OCI-M1 (cell line): ENCODE measurements around the gene HBA2.
"Not testable (repeated sequence)": the region's sequence is repeated elsewhere in the genome, so short reads cannot be mapped to it uniquely, and the experiment has no call there.

Experiments used
- DNase-seq: peaks from one replicate; lab custom pipeline; 2025; lab: John Stamatoyannopoulos, UW

HBA2 gene

DNA sequence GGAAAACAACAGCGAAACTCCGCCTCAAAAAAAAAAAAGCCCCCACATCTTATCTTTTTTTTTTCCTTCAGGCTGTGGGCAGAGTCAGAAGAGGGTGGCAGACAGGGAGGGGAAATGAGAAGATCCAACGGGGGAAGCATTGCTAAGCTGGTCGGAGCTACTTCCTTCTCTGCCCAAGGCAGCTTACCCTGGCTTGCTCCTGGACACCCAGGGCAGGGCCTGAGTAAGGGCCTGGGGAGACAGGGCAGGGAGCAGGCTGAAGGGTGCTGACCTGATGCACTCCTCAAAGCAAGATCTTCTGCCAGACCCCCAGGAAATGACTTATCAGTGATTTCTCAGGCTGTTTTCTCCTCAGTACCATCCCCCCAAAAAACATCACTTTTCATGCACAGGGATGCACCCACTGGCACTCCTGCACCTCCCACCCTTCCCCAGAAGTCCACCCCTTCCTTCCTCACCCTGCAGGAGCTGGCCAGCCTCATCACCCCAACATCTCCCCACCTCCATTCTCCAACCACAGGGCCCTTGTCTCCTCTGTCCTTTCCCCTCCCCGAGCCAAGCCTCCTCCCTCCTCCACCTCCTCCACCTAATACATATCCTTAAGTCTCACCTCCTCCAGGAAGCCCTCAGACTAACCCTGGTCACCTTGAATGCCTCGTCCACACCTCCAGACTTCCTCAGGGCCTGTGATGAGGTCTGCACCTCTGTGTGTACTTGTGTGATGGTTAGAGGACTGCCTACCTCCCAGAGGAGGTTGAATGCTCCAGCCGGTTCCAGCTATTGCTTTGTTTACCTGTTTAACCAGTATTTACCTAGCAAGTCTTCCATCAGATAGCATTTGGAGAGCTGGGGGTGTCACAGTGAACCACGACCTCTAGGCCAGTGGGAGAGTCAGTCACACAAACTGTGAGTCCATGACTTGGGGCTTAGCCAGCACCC, 2.6 kb downstream of the HBA2 start:
- DNase-seq: peak; percentile 66

DNA sequence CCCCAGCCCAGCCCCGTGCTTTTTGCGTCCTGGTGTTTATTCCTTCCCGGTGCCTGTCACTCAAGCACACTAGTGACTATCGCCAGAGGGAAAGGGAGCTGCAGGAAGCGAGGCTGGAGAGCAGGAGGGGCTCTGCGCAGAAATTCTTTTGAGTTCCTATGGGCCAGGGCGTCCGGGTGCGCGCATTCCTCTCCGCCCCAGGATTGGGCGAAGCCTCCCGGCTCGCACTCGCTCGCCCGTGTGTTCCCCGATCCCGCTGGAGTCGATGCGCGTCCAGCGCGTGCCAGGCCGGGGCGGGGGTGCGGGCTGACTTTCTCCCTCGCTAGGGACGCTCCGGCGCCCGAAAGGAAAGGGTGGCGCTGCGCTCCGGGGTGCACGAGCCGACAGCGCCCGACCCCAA, 3.3 kb downstream of the HBA2 start:
- not testable (repeated sequence) for DNase-seq

DNA sequence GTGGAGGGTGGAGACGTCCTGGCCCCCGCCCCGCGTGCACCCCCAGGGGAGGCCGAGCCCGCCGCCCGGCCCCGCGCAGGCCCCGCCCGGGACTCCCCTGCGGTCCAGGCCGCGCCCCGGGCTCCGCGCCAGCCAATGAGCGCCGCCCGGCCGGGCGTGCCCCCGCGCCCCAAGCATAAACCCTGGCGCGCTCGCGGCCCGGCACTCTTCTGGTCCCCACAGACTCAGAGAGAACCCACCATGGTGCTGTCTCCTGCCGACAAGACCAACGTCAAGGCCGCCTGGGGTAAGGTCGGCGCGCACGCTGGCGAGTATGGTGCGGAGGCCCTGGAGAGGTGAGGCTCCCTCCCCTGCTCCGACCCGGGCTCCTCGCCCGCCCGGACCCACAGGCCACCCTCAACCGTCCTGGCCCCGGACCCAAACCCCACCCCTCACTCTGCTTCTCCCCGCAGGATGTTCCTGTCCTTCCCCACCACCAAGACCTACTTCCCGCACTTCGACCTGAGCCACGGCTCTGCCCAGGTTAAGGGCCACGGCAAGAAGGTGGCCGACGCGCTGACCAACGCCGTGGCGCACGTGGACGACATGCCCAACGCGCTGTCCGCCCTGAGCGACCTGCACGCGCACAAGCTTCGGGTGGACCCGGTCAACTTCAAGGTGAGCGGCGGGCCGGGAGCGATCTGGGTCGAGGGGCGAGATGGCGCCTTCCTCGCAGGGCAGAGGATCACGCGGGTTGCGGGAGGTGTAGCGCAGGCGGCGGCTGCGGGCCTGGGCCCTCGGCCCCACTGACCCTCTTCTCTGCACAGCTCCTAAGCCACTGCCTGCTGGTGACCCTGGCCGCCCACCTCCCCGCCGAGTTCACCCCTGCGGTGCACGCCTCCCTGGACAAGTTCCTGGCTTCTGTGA, 4.1 kb downstream of the HBA2 start, which contains the start of gene HBA1:
Gene HBA1 (plus strand): TSS at position 204 of the 906 bp plus-strand sequence. CDS start 37 bp downstream, at position 241.
- not testable (repeated sequence) for DNase-seq

GRCh38 chr16:177394-177822, 4.7 kb downstream of the HBA2 start:
- no peak for DNase-seq

DNA sequence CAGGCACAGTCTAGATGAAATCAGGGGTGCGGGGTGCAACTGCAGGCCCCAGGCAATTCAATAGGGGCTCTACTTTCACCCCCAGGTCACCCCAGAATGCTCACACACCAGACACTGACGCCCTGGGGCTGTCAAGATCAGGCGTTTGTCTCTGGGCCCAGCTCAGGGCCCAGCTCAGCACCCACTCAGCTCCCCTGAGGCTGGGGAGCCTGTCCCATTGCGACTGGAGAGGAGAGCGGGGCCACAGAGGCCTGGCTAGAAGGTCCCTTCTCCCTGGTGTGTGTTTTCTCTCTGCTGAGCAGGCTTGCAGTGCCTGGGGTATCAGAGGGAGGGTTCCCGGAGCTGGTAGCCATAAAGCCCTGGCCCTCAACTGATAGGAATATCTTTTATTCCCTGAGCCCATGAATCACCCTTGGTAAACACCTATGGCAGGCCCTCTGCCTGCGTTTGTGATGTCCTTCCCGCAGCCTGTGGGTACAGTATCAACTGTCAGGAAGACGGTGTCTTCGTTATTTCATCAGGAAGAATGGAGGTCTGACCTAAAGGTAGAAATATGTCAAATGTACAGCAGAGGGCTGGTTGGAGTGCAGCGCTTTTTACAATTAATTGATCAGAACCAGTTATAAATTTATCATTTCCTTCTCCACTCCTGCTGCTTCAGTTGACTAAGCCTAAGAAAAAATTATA, 5.4 kb downstream of the HBA2 start:
- DNase-seq: no peak

DNA sequence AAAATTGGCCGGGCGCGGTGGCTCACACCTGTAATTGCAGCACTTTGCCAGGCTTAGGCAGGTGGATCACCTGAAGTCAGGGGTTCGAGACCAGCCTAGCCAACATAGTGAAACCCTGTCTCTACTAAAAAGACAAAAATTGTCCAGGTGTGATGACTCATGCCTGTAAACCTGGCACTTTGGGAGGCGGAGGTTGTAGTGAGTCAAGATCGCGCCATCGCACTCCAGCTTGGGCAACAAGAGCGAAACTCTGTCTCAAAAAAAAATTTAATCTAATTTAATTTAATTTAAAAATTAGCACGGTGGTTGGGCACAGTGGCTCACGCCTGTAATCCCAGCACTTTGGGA, 6.0 kb downstream of the HBA2 start:
- DNase-seq: no peak

GRCh38 chr16:179211-180092, 6.8 kb downstream of the HBA2 start:
- DNase-seq: no peak

- peak; percentile 60 for DNase-seq
Measured at GRCh38 chr16:180101-180675, 7.5 kb downstream of the HBA2 start, which contains the start of gene HBQ1. Gene HBQ1, plus strand, starts transcription at chr16:180459. Its CDS starts 28 bp downstream, at chr16:180487.

- DNase-seq: peak; percentile 92
Measured at GRCh38 chr16:180681-181564, 8.2 kb downstream of the HBA2 start.

- DNase-seq: no peak
Measured at GRCh38 chr16:181565-182021, 8.9 kb downstream of the HBA2 start.

DNA sequence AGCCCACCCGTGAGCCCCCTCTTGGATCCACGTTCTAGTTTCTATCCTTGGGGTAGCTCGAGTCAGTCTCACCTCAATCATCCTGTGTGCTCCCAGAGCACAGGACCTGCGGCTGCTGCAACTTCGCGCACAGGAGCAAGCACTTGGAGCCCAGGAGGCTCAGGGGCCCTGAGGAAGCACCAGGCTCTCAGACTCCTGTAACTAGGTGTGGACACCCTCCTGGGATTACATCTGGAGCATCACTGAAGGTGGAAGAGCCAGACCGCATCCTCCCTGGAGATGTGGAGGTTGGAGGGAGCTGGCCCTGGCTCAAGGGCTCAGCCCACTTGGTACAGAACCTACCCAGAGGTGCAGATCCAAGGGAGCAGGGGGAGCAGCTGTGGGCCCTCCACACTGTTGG, 10.3 kb downstream of the HBA2 start:
- no peak for DNase-seq

- no peak for DNase-seq
Measured at GRCh38 chr16:185213-185612, 12.5 kb downstream of the HBA2 start.

GRCh38 chr16:185691-186090, 13.0 kb downstream of the HBA2 start:
- no peak for DNase-seq

DNA sequence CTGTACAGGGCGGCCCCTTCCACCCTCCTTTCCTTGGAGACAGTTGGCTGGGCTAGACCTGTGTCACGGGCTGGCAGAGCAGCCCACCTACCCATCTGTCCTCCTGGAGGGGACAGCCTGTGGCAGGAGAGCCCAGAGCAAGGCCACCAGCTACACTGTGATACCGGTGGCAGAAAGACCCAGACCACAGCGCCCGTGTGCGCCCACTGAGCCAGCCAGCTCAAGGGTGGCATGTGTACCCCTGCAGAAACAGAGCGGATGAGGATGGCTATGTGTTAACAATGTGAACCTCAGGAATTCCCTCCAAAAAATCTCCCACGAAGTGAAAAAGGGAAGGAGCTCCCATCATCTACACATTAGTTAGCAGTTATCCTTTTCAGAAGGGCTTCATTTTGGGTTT, 14.7 kb downstream of the HBA2 start:
- DNase-seq: no peak

GRCh38 chr16:188674-189073, 16.0 kb downstream of the HBA2 start:
- DNase-seq: no peak

- DNase-seq: no peak
Measured at GRCh38 chr16:189604-190186, 17.0 kb downstream of the HBA2 start.

DNA sequence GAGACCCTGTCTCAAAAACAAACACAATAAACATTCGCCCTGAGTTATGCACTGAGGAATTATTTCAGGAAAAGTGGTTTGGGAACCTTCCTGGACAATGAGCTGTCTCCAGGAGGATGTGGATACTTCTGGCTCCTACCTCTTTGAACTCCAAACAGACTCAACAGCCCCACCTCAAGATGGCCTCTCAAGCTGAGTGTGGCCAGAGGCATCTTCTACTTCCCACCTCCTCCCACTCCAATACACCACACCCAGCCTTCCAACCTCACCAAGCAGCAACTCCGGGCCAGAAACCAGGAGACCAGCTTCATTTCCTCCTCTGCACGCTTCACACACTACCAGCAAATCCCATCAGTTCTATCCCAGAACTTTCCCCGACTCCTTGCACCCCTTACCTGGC, 19.2 kb downstream of the HBA2 start:
- DNase-seq: no peak

DNA sequence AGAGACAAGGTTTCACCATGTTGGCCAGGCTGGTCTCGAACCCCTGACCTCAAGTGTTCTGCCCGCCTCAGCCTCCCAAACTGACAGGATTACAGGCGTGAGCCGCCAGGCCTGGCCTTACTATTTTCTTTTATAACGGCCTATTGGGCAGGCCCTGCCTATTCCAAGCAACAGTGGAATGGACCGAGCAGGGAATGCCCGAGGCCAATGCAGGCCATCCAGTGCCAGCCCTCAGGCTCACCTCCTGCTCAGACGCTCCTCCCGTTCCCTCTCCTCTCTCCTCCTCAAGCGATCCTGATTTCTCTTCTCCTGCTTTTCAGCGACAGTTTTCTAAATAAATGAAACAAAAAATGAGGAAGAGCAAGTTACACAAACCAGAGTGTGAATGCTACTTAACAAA, 20.0 kb downstream of the HBA2 start:
- DNase-seq: no peak

GRCh38 chr16:193441-193840, 20.8 kb downstream of the HBA2 start:
- DNase-seq: no peak
